ENCODE results near the gene LARP6. TPM values are rescaled to one million over a fixed set of nuclear protein-coding genes. Genes with fewer than 3 reads are reported as not detected.

LARP6 gene
- total and polyA plus RNA-seq, 3 donors from 2014 or later: 49.6 to 105 (median 57.1) TPM

- no peak overlapping the region for H3K4me3 ChIP-seq
- no peaks in the 10 kb centered on the region for H3K36me3 ChIP-seq (ENCODE audit: low read depth, missing control alignments)
- H3K4me1 ChIP-seq: no peaks in the 10 kb centered on the region
- no peak for DNase-seq
- intact Hi-C loops (cut with DNase I; ENCODE audit: low total_unique reads): no loop called here
- no peaks in the 10 kb centered on the region for H3K9me3 ChIP-seq
- TF ChIP-seq POLR2A (IDR thresholded peaks at IDR 0.05) (no peak), CTCF (IDR thresholded peaks at IDR 0.05) (no peak)
- no peaks in the 10 kb centered on the region for H3K27me3 ChIP-seq
- WGBS, 2 donors: 54 to 82% methylated on average over 4 of the region's 4 CpGs
- H3K27ac ChIP-seq: no peak overlapping the region
Measured at GRCh38 chr15:70789213-70789612, 64.7 kb downstream of the LARP6 start.

- no peak for TF ChIP-seq CTCF (IDR thresholded peaks at IDR 0.05)
- TF ChIP-seq POLR2A (IDR thresholded peaks at IDR 0.05): no peak
- Histone ChIP-seq H3K4me1 (no peaks in the 10 kb centered on the region), H3K27ac (no peak overlapping the region), H3K9me3 (no peaks in the 10 kb centered on the region), H3K36me3 (ENCODE audit: low read depth, missing control alignments) (no peaks in the 10 kb centered on the region), H3K4me3 (no peak overlapping the region), H3K27me3 (no peaks in the 10 kb centered on the region)
- intact Hi-C loops (cut with DNase I; ENCODE audit: low total_unique reads): no loop called here
- DNase-seq: no peak
- 80 to 82% methylated on average over 6 of the region's 6 CpGs for WGBS, 2 donors
Measured at GRCh38 chr15:70788114-70789049, 65.6 kb downstream of the LARP6 start.

GRCh38 chr15:70786996-70787395 is 67.0 kb downstream of the LARP6 start:
- no peak for DNase-seq
- intact Hi-C loops (cut with DNase I; ENCODE audit: low total_unique reads): no loop called here
- 92% methylated on average over 4 of the region's 4 CpGs for WGBS, 2 donors

GRCh38 chr15:70783610-70784022 is 70.3 kb downstream of the LARP6 start:
- TF ChIP-seq POLR2A (IDR thresholded peaks at IDR 0.05): no peak
- TF ChIP-seq CTCF (IDR thresholded peaks at IDR 0.05): no peak
- Histone ChIP-seq H3K27me3 (no peaks in the 10 kb centered on the region), H3K4me1 (no peaks in the 10 kb centered on the region), H3K9me3 (no peaks in the 10 kb centered on the region), H3K36me3 (ENCODE audit: low read depth, missing control alignments) (no peaks in the 10 kb centered on the region), H3K4me3 (no peak overlapping the region), H3K27ac (no peak overlapping the region)
- intact Hi-C loops (cut with DNase I; ENCODE audit: low total_unique reads): no loop called here
- no peak for DNase-seq
- WGBS, 2 donors: 59 to 63% methylated on average over 6 of the region's 6 CpGs

More at GRCh38 chr15:70786996-70787395, 67.0 kb downstream of the LARP6 start:
- no peak for TF ChIP-seq POLR2A (IDR thresholded peaks at IDR 0.05)
- TF ChIP-seq CTCF (IDR thresholded peaks at IDR 0.05): no peak
- no peaks in the 10 kb centered on the region for H3K36me3 ChIP-seq (ENCODE audit: low read depth, missing control alignments)
- no peaks in the 10 kb centered on the region for H3K27me3 ChIP-seq
- H3K4me1 ChIP-seq: no peaks in the 10 kb centered on the region
- H3K27ac ChIP-seq: no peak overlapping the region
- H3K9me3 ChIP-seq: no peaks in the 10 kb centered on the region
- no peak overlapping the region for H3K4me3 ChIP-seq

Data from testis (tissue), 3 donors.